ENCODE data around the gene EHD4.

EHD4 gene

DNA sequence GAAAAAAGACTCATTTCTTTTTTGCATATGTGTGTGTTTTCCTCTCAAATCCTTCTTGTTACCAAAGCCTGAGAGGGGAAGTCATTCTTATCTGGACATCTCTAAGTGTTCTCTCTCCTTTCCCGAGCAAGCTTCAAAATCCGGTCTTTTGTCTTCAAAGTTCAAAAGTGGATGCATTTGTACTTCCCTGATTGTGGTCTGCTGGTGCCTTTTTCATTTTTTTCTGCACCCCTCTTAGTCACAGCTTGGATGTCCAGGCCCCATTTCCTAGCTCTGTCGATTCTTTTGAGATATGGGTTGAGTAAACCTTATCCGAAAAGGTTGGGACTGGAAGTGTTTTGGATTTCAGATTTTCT is 34.8 kb downstream of the EHD4 start:
- peaks cover 7% of the 10 kb centered on the region for H3K4me1 ChIP-seq (ENCODE audit: insufficient read depth, low read length)
- no peak overlapping the region for H3K27ac ChIP-seq (ENCODE audit: low read depth, low read length)
- no peaks in the 10 kb centered on the region for H3K9me3 ChIP-seq (ENCODE audit: low read length)
- no peak overlapping the region for H3K9ac ChIP-seq (ENCODE audit: low read length)
- H3K27me3 ChIP-seq (ENCODE audit: control insufficient read depth in 1 of 2, insufficient read depth in 2 of 2, low read length in 2 of 2): no peaks in the 10 kb centered on the region
- no peaks in the 10 kb centered on the region for H3K36me3 ChIP-seq (ENCODE audit: insufficient read depth, low read length)
- no peak overlapping the region for H3K4me3 ChIP-seq (ENCODE audit: low read depth in 1 of 2, low read length in 2 of 2)

DNA sequence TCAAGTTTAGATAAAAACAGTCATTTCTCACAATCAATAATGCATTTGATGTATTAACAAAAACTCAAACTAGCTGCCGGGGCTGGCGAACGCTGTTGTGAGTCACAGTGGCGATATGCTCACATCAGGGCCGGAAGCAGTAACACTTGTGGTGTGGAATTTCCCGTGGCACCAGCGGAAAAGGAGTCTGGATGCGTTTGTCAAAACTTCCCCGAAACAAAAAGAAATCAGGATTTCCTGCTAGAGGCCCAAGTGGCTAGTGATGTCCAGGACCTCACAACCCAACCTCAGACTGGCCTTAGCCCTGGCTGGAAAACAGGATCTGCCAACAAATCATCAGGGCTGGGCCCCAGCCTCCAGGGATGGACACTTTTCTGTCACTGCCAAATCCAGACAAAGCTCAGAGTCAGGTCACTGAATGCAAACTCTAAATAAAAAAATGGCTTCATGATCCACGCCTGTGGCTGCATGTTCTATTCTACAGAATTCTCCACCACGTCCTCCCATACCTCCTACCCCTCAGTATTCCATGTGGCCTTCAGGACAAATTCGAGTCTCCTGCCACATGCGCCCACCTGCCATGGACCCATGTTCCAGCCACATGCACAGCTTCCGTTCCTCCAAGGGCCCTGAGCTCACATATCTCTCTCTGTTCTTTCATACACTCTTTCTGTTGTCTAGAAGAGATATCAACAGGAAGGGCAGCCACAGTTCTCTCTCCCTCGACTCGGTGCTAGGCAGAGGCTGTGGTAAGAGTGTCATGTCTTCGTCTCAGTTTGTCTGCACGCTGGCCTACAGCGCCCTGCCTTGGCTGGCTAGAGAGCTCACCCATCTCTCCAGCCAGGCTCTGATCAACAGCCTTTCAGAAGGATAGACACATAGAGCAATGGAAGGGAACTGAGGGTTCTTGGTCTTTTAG is 35.4 kb downstream of the EHD4 start:
- Histone ChIP-seq H3K9me3 (ENCODE audit: low read length) (no peaks in the 10 kb centered on the region), H3K36me3 (ENCODE audit: insufficient read depth, low read length) (no peaks in the 10 kb centered on the region), H3K4me3 (ENCODE audit: low read depth in 1 of 2, low read length in 2 of 2) (no peak overlapping the region), H3K4me1 (ENCODE audit: insufficient read depth, low read length) (peaks cover 7% of the 10 kb centered on the region), H3K27ac (ENCODE audit: low read depth, low read length) (no peak overlapping the region), H3K9ac (ENCODE audit: low read length) (no peak overlapping the region), H3K27me3 (ENCODE audit: control insufficient read depth in 1 of 2, insufficient read depth in 2 of 2, low read length in 2 of 2) (no peaks in the 10 kb centered on the region)

DNA sequence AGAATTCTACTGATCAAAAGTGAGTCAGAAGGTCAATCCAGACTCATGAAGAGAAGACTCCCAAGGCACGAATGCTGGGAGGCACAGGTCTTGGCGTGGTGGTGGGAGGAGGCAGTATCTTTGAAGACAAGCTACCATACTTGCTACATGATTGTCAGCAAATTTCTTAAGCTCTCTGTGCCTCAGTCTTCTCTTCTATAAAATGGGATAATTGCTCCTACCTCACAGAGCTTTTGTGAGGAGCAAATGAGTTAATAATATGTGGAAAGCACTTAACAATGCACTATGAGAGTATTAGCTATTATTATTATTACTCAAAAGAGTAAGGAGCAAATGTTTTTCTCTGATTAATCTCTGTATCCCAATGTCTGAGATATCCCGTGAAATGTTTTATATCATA is 36.2 kb downstream of the EHD4 start:
- Histone ChIP-seq H3K36me3 (ENCODE audit: insufficient read depth, low read length) (no peaks in the 10 kb centered on the region), H3K9ac (ENCODE audit: low read length) (no peak overlapping the region), H3K4me1 (ENCODE audit: insufficient read depth, low read length) (peaks cover 7% of the 10 kb centered on the region), H3K9me3 (ENCODE audit: low read length) (no peaks in the 10 kb centered on the region), H3K27ac (ENCODE audit: low read depth, low read length) (no peak overlapping the region), H3K27me3 (ENCODE audit: control insufficient read depth in 1 of 2, insufficient read depth in 2 of 2, low read length in 2 of 2) (no peaks in the 10 kb centered on the region), H3K4me3 (ENCODE audit: low read depth in 1 of 2, low read length in 2 of 2) (no peak overlapping the region)

DNA sequence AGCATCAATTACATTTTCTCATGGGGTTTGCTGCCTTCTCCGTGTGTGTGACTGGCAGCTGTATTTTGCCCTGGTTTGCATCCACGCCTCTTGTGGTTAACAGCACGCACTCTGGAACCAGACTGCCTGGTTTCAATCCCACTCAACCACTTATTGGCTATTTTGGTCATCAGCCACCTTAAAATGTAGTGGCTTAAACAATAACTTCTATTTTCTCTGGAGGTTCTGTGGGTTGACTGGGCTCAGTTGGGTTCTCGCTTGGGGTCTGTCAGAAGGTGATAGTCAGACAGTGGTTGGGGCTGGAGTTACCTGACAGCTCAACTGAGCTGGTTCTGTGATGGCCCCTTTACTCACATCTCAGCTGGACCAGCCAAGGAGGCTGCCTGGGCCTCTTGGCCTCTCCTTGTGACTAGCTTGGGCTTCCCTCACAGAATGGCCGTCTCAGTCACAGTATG is 36.8 kb downstream of the EHD4 start:
- H3K27ac ChIP-seq (ENCODE audit: low read depth, low read length): no peak overlapping the region
- no peak overlapping the region for H3K9ac ChIP-seq (ENCODE audit: low read length)
- no peaks in the 10 kb centered on the region for H3K27me3 ChIP-seq (ENCODE audit: control insufficient read depth in 1 of 2, insufficient read depth in 2 of 2, low read length in 2 of 2)
- no peaks in the 10 kb centered on the region for H3K9me3 ChIP-seq (ENCODE audit: low read length)
- no peak overlapping the region for H3K4me3 ChIP-seq (ENCODE audit: low read depth in 1 of 2, low read length in 2 of 2)
- H3K4me1 ChIP-seq (ENCODE audit: insufficient read depth, low read length): peaks cover 13% of the 10 kb centered on the region
- no peaks in the 10 kb centered on the region for H3K36me3 ChIP-seq (ENCODE audit: insufficient read depth, low read length)

DNA sequence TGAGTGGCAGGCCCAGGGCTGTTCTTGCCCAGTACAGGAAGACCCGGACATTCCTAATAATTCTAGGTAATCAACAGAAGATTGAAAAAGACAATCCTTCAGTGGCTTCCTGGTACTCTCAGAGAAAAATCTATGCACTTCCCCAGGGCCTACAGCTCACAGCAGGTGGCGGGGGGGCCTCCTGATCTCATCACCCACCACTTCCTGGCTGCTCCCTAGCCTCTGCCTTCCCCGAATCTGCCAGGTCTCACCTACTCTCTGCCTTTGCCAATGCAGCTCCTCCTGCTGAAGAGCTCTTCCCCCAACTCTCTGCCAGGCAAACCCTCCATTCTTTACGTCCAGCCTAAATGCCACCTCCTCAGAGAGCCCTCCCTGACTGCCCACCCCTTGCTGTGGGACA is 37.5 kb downstream of the EHD4 start:
- Histone ChIP-seq H3K4me3 (ENCODE audit: low read depth in 1 of 2, low read length in 2 of 2) (no peak overlapping the region), H3K27me3 (ENCODE audit: control insufficient read depth in 1 of 2, insufficient read depth in 2 of 2, low read length in 2 of 2) (no peaks in the 10 kb centered on the region), H3K27ac (ENCODE audit: low read depth, low read length) (no peak overlapping the region), H3K9me3 (ENCODE audit: low read length) (no peaks in the 10 kb centered on the region), H3K9ac (ENCODE audit: low read length) (no peak overlapping the region), H3K36me3 (ENCODE audit: insufficient read depth, low read length) (no peaks in the 10 kb centered on the region), H3K4me1 (ENCODE audit: insufficient read depth, low read length) (peaks cover 18% of the 10 kb centered on the region)

DNA sequence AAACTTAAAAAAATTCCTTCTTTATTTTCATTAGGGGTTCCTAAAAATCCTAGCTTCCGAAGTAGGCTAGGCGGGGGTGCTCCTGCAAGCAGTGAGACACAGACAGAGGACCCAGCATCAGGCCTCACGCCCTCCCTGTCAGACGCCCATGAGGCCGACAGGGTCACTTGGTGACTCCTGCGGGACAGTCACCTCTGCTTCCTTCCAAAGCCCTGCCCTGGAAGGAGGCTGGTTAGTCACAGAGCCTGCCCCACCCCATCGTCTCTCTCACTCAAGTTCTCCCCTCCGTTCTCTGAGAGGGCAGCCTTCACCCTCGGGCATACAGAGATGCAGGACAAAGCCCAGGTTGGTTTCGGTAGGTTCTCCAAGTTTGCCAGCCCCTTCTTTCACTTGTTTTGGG is 38.6 kb downstream of the EHD4 start:
- Histone ChIP-seq H3K9ac (ENCODE audit: low read length) (no peak overlapping the region), H3K4me1 (ENCODE audit: insufficient read depth, low read length) (peaks cover 28% of the 10 kb centered on the region), H3K27ac (ENCODE audit: low read depth, low read length) (no peak overlapping the region), H3K36me3 (ENCODE audit: insufficient read depth, low read length) (no peaks in the 10 kb centered on the region), H3K27me3 (ENCODE audit: control insufficient read depth in 1 of 2, insufficient read depth in 2 of 2, low read length in 2 of 2) (no peaks in the 10 kb centered on the region), H3K4me3 (ENCODE audit: low read depth in 1 of 2, low read length in 2 of 2) (no peak overlapping the region), H3K9me3 (ENCODE audit: low read length) (no peaks in the 10 kb centered on the region)

DNA sequence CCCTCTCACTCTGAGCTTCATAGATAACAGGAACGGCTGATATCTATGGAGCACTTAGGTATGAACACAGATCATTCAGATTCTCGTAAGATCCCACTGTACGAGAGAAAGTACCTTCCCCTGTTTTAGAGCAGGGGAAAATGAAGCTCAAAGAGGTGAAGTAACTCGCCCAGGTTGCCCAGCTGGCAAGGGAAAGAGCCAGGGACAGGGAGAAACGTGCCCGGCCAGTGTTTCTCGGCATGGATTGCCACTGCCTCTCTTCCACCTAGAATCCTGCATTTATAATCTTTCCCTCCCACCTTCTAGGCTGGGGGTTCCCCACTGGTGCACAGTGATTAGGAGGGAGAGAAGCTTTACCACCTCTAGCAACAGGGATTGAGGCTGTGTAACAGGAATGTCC is 39.0 kb downstream of the EHD4 start:
- Histone ChIP-seq H3K4me1 (ENCODE audit: insufficient read depth, low read length) (peaks cover 32% of the 10 kb centered on the region), H3K27me3 (ENCODE audit: control insufficient read depth in 1 of 2, insufficient read depth in 2 of 2, low read length in 2 of 2) (no peaks in the 10 kb centered on the region), H3K9me3 (ENCODE audit: low read length) (no peaks in the 10 kb centered on the region), H3K9ac (ENCODE audit: low read length) (no peak overlapping the region), H3K36me3 (ENCODE audit: insufficient read depth, low read length) (no peaks in the 10 kb centered on the region), H3K27ac (ENCODE audit: low read depth, low read length) (no peak overlapping the region), H3K4me3 (ENCODE audit: low read depth in 1 of 2, low read length in 2 of 2) (no peak overlapping the region)

DNA sequence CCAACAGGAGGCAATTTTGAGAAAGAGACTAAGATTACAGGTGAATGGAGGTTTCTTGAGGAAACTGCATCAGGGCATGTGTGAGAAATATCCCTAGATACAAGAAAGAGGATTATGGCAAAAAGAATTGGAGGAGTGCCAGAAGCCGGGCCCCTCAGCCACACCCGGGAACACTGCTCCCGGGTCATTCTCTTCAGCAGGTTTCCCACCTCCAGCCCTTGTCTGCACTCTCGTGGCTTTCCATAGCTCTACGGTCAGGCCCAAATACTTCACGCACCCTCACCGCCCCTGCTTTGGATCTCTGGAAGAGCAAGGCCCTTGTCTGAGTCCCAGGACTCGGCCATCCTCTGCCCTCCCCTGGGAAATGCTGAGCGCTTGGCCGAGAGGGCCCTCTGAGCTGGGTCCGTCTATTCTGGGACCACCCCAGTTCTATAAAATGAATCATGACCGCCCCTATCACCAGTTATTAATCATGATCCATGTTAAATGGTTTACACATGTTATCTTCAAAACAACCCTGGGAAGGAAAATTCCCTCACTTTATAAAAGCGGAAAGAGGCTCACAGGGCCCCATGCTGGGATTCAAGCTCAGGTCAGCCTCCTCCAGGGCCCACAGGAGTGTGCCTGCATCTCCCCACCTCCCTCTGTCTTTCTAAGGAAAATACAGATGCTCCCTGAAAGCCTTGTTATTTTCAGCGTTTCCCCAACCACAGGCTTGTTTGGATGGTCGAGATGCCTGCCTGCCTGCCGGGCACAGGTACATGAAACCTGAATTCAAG is 39.7 kb downstream of the EHD4 start:
- no peak overlapping the region for H3K9ac ChIP-seq (ENCODE audit: low read length)
- no peaks in the 10 kb centered on the region for H3K27me3 ChIP-seq (ENCODE audit: control insufficient read depth in 1 of 2, insufficient read depth in 2 of 2, low read length in 2 of 2)
- peaks cover 38% of the 10 kb centered on the region for H3K4me1 ChIP-seq (ENCODE audit: insufficient read depth, low read length)
- H3K36me3 ChIP-seq (ENCODE audit: insufficient read depth, low read length): no peaks in the 10 kb centered on the region
- no peak overlapping the region for H3K4me3 ChIP-seq (ENCODE audit: low read depth in 1 of 2, low read length in 2 of 2)
- H3K27ac ChIP-seq (ENCODE audit: low read depth, low read length): no peak overlapping the region
- H3K9me3 ChIP-seq (ENCODE audit: low read length): no peaks in the 10 kb centered on the region

DNA sequence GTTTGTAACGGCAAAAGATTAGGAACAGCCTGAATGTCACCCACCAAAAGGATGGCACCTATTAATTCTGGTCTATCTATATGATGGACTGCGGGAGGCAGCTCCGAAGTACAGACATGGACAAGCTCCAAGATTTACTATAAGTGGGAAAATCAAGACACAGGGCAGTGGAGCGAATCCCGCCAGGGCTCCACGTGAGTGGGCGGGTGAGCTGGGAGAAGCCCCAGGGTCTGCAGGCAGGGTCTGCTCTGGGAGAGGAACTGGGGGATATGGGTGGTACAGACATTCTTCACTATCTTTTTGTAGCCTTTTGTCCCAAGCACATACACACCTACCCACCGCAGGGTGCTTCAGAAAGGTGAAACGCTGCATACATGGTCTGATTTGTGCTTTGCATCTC is 40.3 kb downstream of the EHD4 start:
- no peaks in the 10 kb centered on the region for H3K36me3 ChIP-seq (ENCODE audit: insufficient read depth, low read length)
- no peaks in the 10 kb centered on the region for H3K27me3 ChIP-seq (ENCODE audit: control insufficient read depth in 1 of 2, insufficient read depth in 2 of 2, low read length in 2 of 2)
- H3K27ac ChIP-seq (ENCODE audit: low read depth, low read length): no peak overlapping the region
- H3K9ac ChIP-seq (ENCODE audit: low read length): no peak overlapping the region
- peaks cover 41% of the 10 kb centered on the region for H3K4me1 ChIP-seq (ENCODE audit: insufficient read depth, low read length)
- H3K9me3 ChIP-seq (ENCODE audit: low read length): no peaks in the 10 kb centered on the region
- H3K4me3 ChIP-seq (ENCODE audit: low read depth in 1 of 2, low read length in 2 of 2): no peak overlapping the region

DNA sequence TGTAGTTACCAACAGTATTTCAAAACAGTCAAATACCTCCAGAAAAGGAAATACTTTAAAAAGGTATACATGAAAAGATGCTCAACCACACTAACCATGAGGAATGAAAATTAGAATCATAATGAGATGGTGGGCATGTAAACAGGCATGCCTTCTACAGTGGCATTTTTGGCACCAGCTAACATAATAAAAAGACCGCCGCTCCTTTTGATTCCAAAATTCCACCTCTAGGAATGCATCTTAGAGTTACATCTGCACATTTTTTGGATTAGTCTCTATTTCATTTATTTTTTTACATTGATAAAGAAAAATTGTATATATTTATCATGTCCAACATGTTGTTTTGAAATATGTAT is 41.5 kb downstream of the EHD4 start:
- Histone ChIP-seq H3K36me3 (ENCODE audit: insufficient read depth, low read length) (no peaks in the 10 kb centered on the region), H3K9me3 (ENCODE audit: low read length) (no peaks in the 10 kb centered on the region), H3K27me3 (ENCODE audit: control insufficient read depth in 1 of 2, insufficient read depth in 2 of 2, low read length in 2 of 2) (no peaks in the 10 kb centered on the region), H3K9ac (ENCODE audit: low read length) (no peak overlapping the region), H3K27ac (ENCODE audit: low read depth, low read length) (no peak overlapping the region), H3K4me1 (ENCODE audit: insufficient read depth, low read length) (peaks cover 45% of the 10 kb centered on the region), H3K4me3 (ENCODE audit: low read depth in 1 of 2, low read length in 2 of 2) (no peak overlapping the region)

DNA sequence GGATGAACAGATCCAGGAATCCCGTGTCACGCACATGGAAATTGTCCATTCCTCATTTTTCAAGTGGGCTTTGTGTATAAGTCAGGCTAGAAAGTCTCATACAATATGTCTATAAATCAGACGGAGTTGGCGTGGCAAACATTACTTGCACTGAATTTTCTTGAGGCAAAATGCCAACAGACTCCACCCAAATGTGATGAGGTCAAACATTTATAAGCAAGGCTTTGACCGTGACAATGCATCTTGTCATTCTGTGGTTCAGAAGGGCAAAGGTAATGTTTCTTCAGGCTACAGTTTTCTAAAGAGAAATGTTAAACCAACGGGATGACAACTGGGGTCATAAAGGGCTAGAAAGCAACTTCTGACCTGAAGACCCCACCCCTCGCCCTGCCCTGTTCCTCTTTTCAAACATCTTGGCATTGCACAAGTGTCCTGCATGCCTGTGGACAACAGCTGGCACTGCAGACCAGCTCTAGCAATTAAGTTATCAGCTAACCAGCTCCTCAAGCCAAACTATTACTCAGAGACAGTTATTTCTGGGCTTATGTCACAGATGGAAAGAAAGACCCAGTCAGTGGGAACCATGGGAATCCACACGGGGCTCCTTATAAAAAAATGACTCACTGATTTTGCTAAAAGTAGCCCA is 42.0 kb downstream of the EHD4 start:
- Histone ChIP-seq H3K4me3 (ENCODE audit: low read depth in 1 of 2, low read length in 2 of 2) (no peak overlapping the region), H3K9ac (ENCODE audit: low read length) (no peak overlapping the region), H3K9me3 (ENCODE audit: low read length) (no peaks in the 10 kb centered on the region), H3K27ac (ENCODE audit: low read depth, low read length) (no peak overlapping the region), H3K36me3 (ENCODE audit: insufficient read depth, low read length) (no peaks in the 10 kb centered on the region), H3K27me3 (ENCODE audit: control insufficient read depth in 1 of 2, insufficient read depth in 2 of 2, low read length in 2 of 2) (no peaks in the 10 kb centered on the region), H3K4me1 (ENCODE audit: insufficient read depth, low read length) (peaks cover 45% of the 10 kb centered on the region)
